Sigmoid colon (tissue), 7 donors: Measurements from ENCODE around the gene CA14. TPM values are rescaled to one million over a fixed set of nuclear protein-coding genes. Genes with fewer than 3 reads are reported as not detected.
"Not testable (repeated sequence)": the region's sequence is repeated elsewhere in the genome, so short reads cannot be mapped to it uniquely, and the experiment has no call there.

Source experiments
- DNase-seq: peaks from one replicate; pipeline ENCODE4 v3.0.0-alpha.2; 2019
- H3K27ac ChIP-seq, 4 donors: fragments of 200-600 bp; sonication (generic); one replicate each; pipeline ENCODE4 v1.5.1; 2016 to 2019; ENCODE audit warnings: mild to moderate bottlenecking in 1 of 4
- H3K27me3 ChIP-seq, 3 donors: fragments of 200-600 bp; sonication (generic); one replicate each; pipeline ENCODE4 v1.5.1; 2019; ENCODE audit warnings: mild to moderate bottlenecking in 1 of 3
- H3K36me3 ChIP-seq, 4 donors: fragments of 200-600 bp; sonication (generic); one replicate each; pipeline ENCODE4 v1.5.1; 2016 to 2019
- H3K4me1 ChIP-seq, 4 donors: fragments of 200-600 bp; sonication (generic); one replicate each; pipeline ENCODE4 v1.5.1; 2017 to 2019
- H3K4me3 ChIP-seq, 4 donors: fragments of 200-600 bp; sonication (generic); one replicate each; pipeline ENCODE4 v1.5.1; 2017 to 2019; ENCODE audit warnings: mild to moderate bottlenecking in 2 of 4, moderate library complexity in 1 of 4
- H3K9me3 ChIP-seq, 4 donors: fragments of 200-600 bp in 3 of 4; sonication (generic) in 3 of 4; one replicate each; pipeline versions ENCODE4 v1.5.1 to v1.6.1; 2013 to 2019
- EP300 ChIP-seq, 4 donors: sonication (generic); formaldehyde crosslinking; IDR thresholded peaks; one replicate each; pipeline ENCODE4 v1.6.1; 2017; ENCODE audit warnings: antibody characterized with exemption in 4 of 4
- POLR2A ChIP-seq, 2 donors: fragments of 450-650 bp; IDR thresholded peaks; one replicate each; pipeline ENCODE4 v1.6.1; 2016; ENCODE audit warnings: antibody characterized with exemption in 2 of 2, mild to moderate bottlenecking in 2 of 2, moderate library complexity in 2 of 2
- POLR2AphosphoS5 ChIP-seq, 4 donors: sonication (generic); formaldehyde crosslinking; IDR thresholded peaks; one replicate each; pipeline ENCODE4 v1.6.1; 2017; ENCODE audit warnings: antibody characterized with exemption in 4 of 4
- WGBS, 2 donors: extraction: QIAGEN DNeasy Blood & Tissue Kit; methylation state at CpG; one replicate each; pipeline ENCODE4 v1.1.7; 2013; 5-methylcytosine and 5-hydroxymethylcytosine counted together
- intact Hi-C: fragments of 100-400 bp; cut with DNase I; formaldehyde crosslinking; loops from one replicate; pipeline ENCODE4 v1.15.1; 2023
- polyA plus RNA-seq, 3 donors: library from polyadenylated mRNA; stranded (reverse); fragments of 200-250 nt; gene quantifications; one replicate each; pipeline ENCODE4 v1.2.3, GENCODE V29; 2013
- small RNA-seq, 3 donors: library from RNA; depleted of rRNA; stranded (forward); fragments of <200 nt; gene quantifications; one replicate each; pipeline ENCODE3, GENCODE V24; 2016
- total RNA-seq, 4 donors: library from RNA; depleted of rRNA; stranded (reverse); fragments of >200 nt; gene quantifications; one replicate each; pipeline ENCODE4 v1.1.0, GENCODE V29; 2016
- TF ChIP-seq, protein P1 (sequence below), 4 experiments: fragments of 450-650 bp in 3 of 4; fragments of 200-600 bp in 1 of 4; IDR thresholded peaks; one replicate each; pipeline ENCODE4 v1.5.1; 2016 to 2019; ENCODE audit warnings: antibody characterized with exemption in 4 of 4, mild to moderate bottlenecking in 3 of 4, moderate library complexity in 2 of 4
- donor health status: healthy with polysubstance abuse.
- donor health status: Bipolar disorder and iron deficiency.
- donor health status: healthy.

CA14 gene
- total and polyA plus RNA-seq, 7 donors, result 0.35 to 4.3 (median 1.4) TPM; not detected in 2

DNA sequence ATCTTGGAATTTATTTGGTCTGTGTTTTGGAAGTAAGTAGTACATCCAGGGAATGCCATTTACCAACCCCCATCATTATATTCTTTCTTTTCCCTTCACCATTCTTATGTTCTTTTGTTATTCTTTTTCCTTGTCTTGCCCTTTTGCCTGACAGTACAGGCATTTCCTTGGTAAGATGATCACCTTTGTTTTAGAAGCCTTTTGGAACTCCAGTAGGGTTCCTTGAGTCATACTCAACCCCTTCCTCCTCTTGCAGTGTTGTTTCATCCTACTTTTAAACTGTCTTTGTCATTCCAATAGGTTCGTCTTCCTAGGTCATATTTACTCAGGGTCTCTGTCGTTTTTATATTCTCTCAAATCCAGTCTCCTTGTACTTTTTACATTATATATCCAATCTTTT lies 45.3 kb downstream of the CA14 start:
- intact Hi-C loops, result no loop called here
- H3K27me3 ChIP-seq, result no peaks in the 10 kb centered on the region
- peaks cover 7 to 73% (median 19%) of the 10 kb centered on the region in 4 donors for H3K36me3 ChIP-seq
- no peak overlapping the region for H3K4me3 ChIP-seq
- TF ChIP-seq POLR2A (IDR thresholded peaks at IDR 0.05), result no peak
- TF ChIP-seq EP300 (IDR thresholded peaks at IDR 0.05), result no peak
- no peak for TF ChIP-seq POLR2AphosphoS5 (IDR thresholded peaks at IDR 0.05)
- TF ChIP-seq, protein P1, sequence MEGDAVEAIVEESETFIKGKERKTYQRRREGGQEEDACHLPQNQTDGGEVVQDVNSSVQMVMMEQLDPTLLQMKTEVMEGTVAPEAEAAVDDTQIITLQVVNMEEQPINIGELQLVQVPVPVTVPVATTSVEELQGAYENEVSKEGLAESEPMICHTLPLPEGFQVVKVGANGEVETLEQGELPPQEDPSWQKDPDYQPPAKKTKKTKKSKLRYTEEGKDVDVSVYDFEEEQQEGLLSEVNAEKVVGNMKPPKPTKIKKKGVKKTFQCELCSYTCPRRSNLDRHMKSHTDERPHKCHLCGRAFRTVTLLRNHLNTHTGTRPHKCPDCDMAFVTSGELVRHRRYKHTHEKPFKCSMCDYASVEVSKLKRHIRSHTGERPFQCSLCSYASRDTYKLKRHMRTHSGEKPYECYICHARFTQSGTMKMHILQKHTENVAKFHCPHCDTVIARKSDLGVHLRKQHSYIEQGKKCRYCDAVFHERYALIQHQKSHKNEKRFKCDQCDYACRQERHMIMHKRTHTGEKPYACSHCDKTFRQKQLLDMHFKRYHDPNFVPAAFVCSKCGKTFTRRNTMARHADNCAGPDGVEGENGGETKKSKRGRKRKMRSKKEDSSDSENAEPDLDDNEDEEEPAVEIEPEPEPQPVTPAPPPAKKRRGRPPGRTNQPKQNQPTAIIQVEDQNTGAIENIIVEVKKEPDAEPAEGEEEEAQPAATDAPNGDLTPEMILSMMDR (IDR thresholded peaks at IDR 0.05), result no peak
- peak overlapping the region in 1 of 4 donors; percentile 69 for H3K27ac ChIP-seq
- H3K4me1 ChIP-seq, result no peaks in the 10 kb centered on the region
- DNase-seq, result no peak
- no peaks in the 10 kb centered on the region for H3K9me3 ChIP-seq
- 80 to 90% methylated on average over 2 of the region's 2 CpGs for WGBS, 2 donors

DNA sequence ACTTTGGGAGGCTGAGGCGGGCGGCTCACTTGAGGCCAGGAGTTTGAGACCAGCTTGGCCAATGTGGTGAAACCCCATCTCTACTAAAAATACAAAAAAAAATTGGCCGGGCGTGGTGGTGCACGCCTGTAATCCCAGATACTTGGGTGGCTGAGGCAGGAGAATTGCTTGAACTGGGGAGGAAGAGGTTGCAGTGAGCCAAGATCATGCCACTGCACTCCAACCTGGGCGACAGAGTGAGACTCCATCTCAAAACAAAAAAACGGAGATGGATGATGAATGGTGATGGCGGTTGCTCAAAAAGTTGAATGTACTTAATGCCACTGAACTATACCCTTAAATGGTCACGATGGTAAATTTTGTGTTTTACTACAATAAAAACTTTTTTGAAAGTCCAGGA lies 51.0 kb downstream of the CA14 start:
- H3K4me3 ChIP-seq, H3K4me1 ChIP-seq, DNase-seq, H3K27ac ChIP-seq, H3K27me3 ChIP-seq, H3K9me3 ChIP-seq, intact Hi-C loops: not testable (repeated sequence)
- peaks cover 0 to 31% (median 0%) of the 10 kb centered on the region in 4 donors for H3K36me3 ChIP-seq
- 95 to 97% methylated on average over 9 of the region's 9 CpGs for WGBS, 2 donors

- TF ChIP-seq EP300 (IDR thresholded peaks at IDR 0.05) (no peak), POLR2A (IDR thresholded peaks at IDR 0.05) (no peak), POLR2AphosphoS5 (IDR thresholded peaks at IDR 0.05) (no peak)
- TF ChIP-seq, protein P1 (IDR thresholded peaks at IDR 0.05), result no peak
- H3K27ac ChIP-seq, result no peak overlapping the region
- WGBS, 2 donors, result 67 to 88% methylated on average over 10 of the region's 10 CpGs
- intact Hi-C loops, result no loop called here
- no peak overlapping the region for H3K4me3 ChIP-seq
- DNase-seq, result no peak
- no peaks in the 10 kb centered on the region for H3K9me3 ChIP-seq
- peaks cover 0 to 22% (median 0%) of the 10 kb centered on the region in 4 donors for H3K36me3 ChIP-seq
- no peaks in the 10 kb centered on the region for H3K4me1 ChIP-seq
- no peaks in the 10 kb centered on the region for H3K27me3 ChIP-seq
These were observed 52.4 kb downstream of the CA14 start for GRCh38 chr1:150309758-150310508.

GRCh38 chr1:150311762-150312161 lies 54.2 kb downstream of the CA14 start:
- WGBS, 2 donors, result 92 to 93% methylated on average over 2 of the region's 2 CpGs
- no peak overlapping the region for H3K27ac ChIP-seq
- H3K4me3 ChIP-seq, result no peak overlapping the region
- H3K36me3 ChIP-seq, result peaks cover 0 to 17% (median 0%) of the 10 kb centered on the region in 4 donors
- no peaks in the 10 kb centered on the region for H3K27me3 ChIP-seq
- H3K4me1 ChIP-seq, result no peaks in the 10 kb centered on the region
- no peaks in the 10 kb centered on the region for H3K9me3 ChIP-seq
- TF ChIP-seq EP300 (IDR thresholded peaks at IDR 0.05), result no peak
- TF ChIP-seq, protein P1 (IDR thresholded peaks at IDR 0.05), result no peak
- TF ChIP-seq POLR2A (IDR thresholded peaks at IDR 0.05), result no peak
- TF ChIP-seq POLR2AphosphoS5 (IDR thresholded peaks at IDR 0.05), result no peak
- intact Hi-C loops, result no loop called here
- no peak for DNase-seq

Small RNA genes within 50 kb of the gene (small RNA-seq; reads per million reads assigned to genes)
- gene RN7SL480P, result 0 reads per million in 3 donors
- 0 to 0.44 (median 0) reads per million in 3 donors for gene RNU2-17P

Other genes with a start within 250 kb of the CA14 start
- gene OTUD7B, start 247.0 kb upstream of the CA14 start, total RNA-seq, result 10 to 100 TPM; 17.0 to 25.2 (median 19.5) TPM
- gene OTUD7B, start 247.0 kb upstream of the CA14 start, polyA plus RNA-seq, result 1 to 10 TPM; 6.0 to 9.4 (median 8.6) TPM
- gene VPS45, start 190.0 kb upstream of the CA14 start, total RNA-seq, result 10 to 100 TPM; 44.6 to 68.1 (median 56.0) TPM
- gene VPS45, start 190.0 kb upstream of the CA14 start, polyA plus RNA-seq, result 10 to 100 TPM; 16.2 to 20.1 (median 19.0) TPM
- gene PLEKHO1, start 107.9 kb upstream of the CA14 start, total RNA-seq, result 100 to 1,000 TPM; 251 to 402 (median 338) TPM
- 10 to 100 TPM; 14.1 to 65.0 (median 28.2) TPM for gene PLEKHO1, start 107.9 kb upstream of the CA14 start, polyA plus RNA-seq
- gene ANP32E, start 21.7 kb upstream of the CA14 start, total RNA-seq, result 10 to 100 TPM; 11.9 to 25.5 (median 20.1) TPM
- 10 to 100 TPM; 11.4 to 32.6 (median 11.8) TPM for gene ANP32E, start 21.7 kb upstream of the CA14 start, polyA plus RNA-seq
- 10 to 100 TPM; 44.6 to 59.2 (median 48.0) TPM for gene APH1A, start 11.2 kb downstream of the CA14 start, total RNA-seq
- 100 to 1,000 TPM; 134 to 228 (median 145) TPM for gene APH1A, start 11.2 kb downstream of the CA14 start, polyA plus RNA-seq
- 10 to 100 TPM; 14.8 to 49.7 (median 39.4) TPM for gene C1orf54, start 15.0 kb downstream of the CA14 start, total RNA-seq
- gene C1orf54, start 15.0 kb downstream of the CA14 start, polyA plus RNA-seq, result 10 to 100 TPM; 15.7 to 27.0 (median 23.8) TPM
- 10 to 100 TPM; 11.4 to 15.3 (median 13.5) TPM for gene CIART, start 24.8 kb downstream of the CA14 start, total RNA-seq
- gene CIART, start 24.8 kb downstream of the CA14 start, polyA plus RNA-seq, result 1 to 10 TPM in 2 of 3 donors, not detected in 1; 2.5 to 4.2 TPM
- gene MRPS21, start 36.1 kb downstream of the CA14 start, total RNA-seq, result 10 to 100 TPM; 36.8 to 68.3 (median 58.4) TPM
- 10 to 100 TPM; 64.3 to 94.3 (median 71.0) TPM for gene MRPS21, start 36.1 kb downstream of the CA14 start, polyA plus RNA-seq
- 10 to 100 TPM; 29.5 to 53.5 (median 35.9) TPM for gene PRPF3, start 63.8 kb downstream of the CA14 start, total RNA-seq
- gene PRPF3, start 63.8 kb downstream of the CA14 start, polyA plus RNA-seq, result 10 to 100 TPM; 15.0 to 35.0 (median 16.2) TPM
- 10 to 100 TPM; 16.2 to 26.7 (median 21.2) TPM for gene RPRD2, start 106.4 kb downstream of the CA14 start, total RNA-seq
- gene RPRD2, start 106.4 kb downstream of the CA14 start, polyA plus RNA-seq, result 10 to 100 TPM in 1 of 3 donors, 1 to 10 TPM in 2; 4.2 to 12.4 (median 5.5) TPM
- 10 to 100 TPM in 2 of 4 donors, 1 to 10 TPM in 2; 8.1 to 13.3 (median 10.4) TPM for gene TARS2, start 229.6 kb downstream of the CA14 start, total RNA-seq
- 10 to 100 TPM in 1 of 3 donors, 1 to 10 TPM in 2; 4.6 to 16.9 (median 6.0) TPM for gene TARS2, start 229.6 kb downstream of the CA14 start, polyA plus RNA-seq